Mammary epithelial cell (primary cell): ENCODE data around the gene ABTB2.

Source experiments
- CTCF ChIP-seq, 2 donors: IDR thresholded peaks in 1 of 2; conservative IDR thresholded peaks in 1 of 2; 2 replicates each; pipeline ENCODE4 v1.5.1; 2011 to 2012; ENCODE audit warnings: inconsistent platforms in 2 of 2, low read length in 2 of 2, mild to moderate bottlenecking in 2 of 2, control low read depth in 1 of 2, low read depth in 1 of 2; ENCODE audit not compliant: insufficient read depth in 1 of 2; ENCODE audit errors: extremely low read depth in 1 of 2
- EZH2 ChIP-seq: IDR thresholded peaks from 2 replicates; pipeline ENCODE4 v1.6.1; 2012; ENCODE audit warnings: low read length, inconsistent platforms, borderline replicate concordance

- TF ChIP-seq CTCF (conservative IDR thresholded peaks at IDR 0.05 in 1 of 2, IDR thresholded peaks at IDR 0.05 in 1 of 2; ENCODE audit: extremely low read depth in 1 of 2, insufficient read depth in 1 of 2, low read depth in 1 of 2, low read length in 2 of 2) (no peak), EZH2 (no peak)
Observed at GRCh38 chr11:34300026-34300925, 57.5 kb downstream of the ABTB2 start.
